T-cell (primary cell): ENCODE results near the gene TMC1. TPM values are rescaled to one million over a fixed set of nuclear protein-coding genes. Genes with fewer than 3 reads are reported as not detected.

Experiments
- ATAC-seq, 4 experiments: fragments of 200-7000 bp in 3 of 4; fragments of 150-1000 bp in 1 of 4; cut with Tn5 transposase; replicated peaks in 1 of 4; 1 replicate in 3 of 4; 2 replicates in 1 of 4; pipeline ENCODE4 v1.10.0; 2021; ENCODE audit warnings: moderate library complexity in 3 of 4, mild to moderate bottlenecking in 2 of 4, moderate number of reproducible peaks in 1 of 4
- CTCF ChIA-PET, 2 donors: fragments of 300-600 bp; sonication (Branson Sonifier 250); formaldehyde crosslinking; loops; one replicate each; lab custom pipeline; 2022; ENCODE audit warnings: antibody characterized with exemption in 2 of 2; lab: Charles Lee
- POLR2A ChIA-PET, 2 donors: fragments of 300-600 bp; sonication (Branson Sonifier 250); formaldehyde crosslinking; loops; one replicate each; lab custom pipeline; 2022; ENCODE audit warnings: antibody characterized with exemption in 2 of 2; lab: Charles Lee
- DNase-seq, 35 experiments: peaks; one replicate each; pipeline versions ENCODE4 v3.0.0 to v3.0.0-alpha.2; 2013 to 2023
- H3K27ac ChIP-seq: one replicate; pipeline ENCODE4 v1.5.1; 2013; ENCODE audit warnings: low read length
- H3K27me3 ChIP-seq, 2 experiments: replicated peaks in 1 of 2; 1 replicate in 1 of 2; 2 replicates in 1 of 2; pipeline versions ENCODE4 v1.6.1 to v1.7.0; 2013; ENCODE audit warnings: low read length in 1 of 2, mixed read lengths in 1 of 2; ENCODE audit not compliant: control insufficient read depth in 2 of 2, insufficient read depth in 2 of 2; ENCODE audit errors: extremely low read depth in 1 of 2
- H3K36me3 ChIP-seq, 2 donors: 1 replicate in 1 of 2; 2 replicates in 1 of 2; pipeline versions ENCODE4 v1.6.1 to v1.7.0; 2013; ENCODE audit warnings: low read length in 1 of 2; ENCODE audit not compliant: control insufficient read depth in 2 of 2, insufficient read depth in 1 of 2; ENCODE audit errors: extremely low read depth in 1 of 2
- H3K4me1 ChIP-seq, 2 experiments: 1 replicate in 1 of 2; 2 replicates in 1 of 2; pipeline versions ENCODE4 v1.6.1 to v1.7.0; 2013; ENCODE audit warnings: low read length in 2 of 2, mixed read lengths in 1 of 2; ENCODE audit not compliant: insufficient read depth in 2 of 2, control insufficient read depth in 1 of 2; ENCODE audit errors: extremely low read depth in 1 of 2
- H3K4me3 ChIP-seq, 2 donors: 1 replicate in 1 of 2; 2 replicates in 1 of 2; pipeline versions ENCODE4 v1.5.1 to v1.7.0; 2013; ENCODE audit warnings: mild to moderate bottlenecking in 2 of 2, low read length in 1 of 2, moderate library complexity in 1 of 2; ENCODE audit not compliant: control insufficient read depth in 1 of 2; ENCODE audit errors: extremely low read depth in 1 of 2
- H3K9me3 ChIP-seq: 2 replicates; pipeline ENCODE4 v1.7.0; 2013
- H3K27ac Mint-ChIP-seq, 2 donors: one replicate each; pipeline ENCODE4 v1.8.0; 2020 to 2021; ENCODE audit warnings: mild to moderate bottlenecking in 2 of 2, mixed read lengths in 2 of 2
- H3K27me3 Mint-ChIP-seq, 2 donors: one replicate each; pipeline ENCODE4 v1.8.0; 2021 to 2022; ENCODE audit warnings: mixed read lengths in 2 of 2
- H3K36me3 Mint-ChIP-seq: one replicate; pipeline ENCODE4 v1.8.0; 2021; ENCODE audit warnings: mixed read lengths
- H3K4me1 Mint-ChIP-seq, 3 donors: one replicate each; pipeline ENCODE4 v1.8.0; 2020 to 2022; ENCODE audit warnings: mixed read lengths in 3 of 3, mild to moderate bottlenecking in 1 of 3
- H3K4me3 Mint-ChIP-seq, 3 donors: one replicate each; pipeline ENCODE4 v1.8.0; 2020 to 2022; ENCODE audit warnings: mild to moderate bottlenecking in 3 of 3, mixed read lengths in 3 of 3, moderate library complexity in 3 of 3
- H3K9me3 Mint-ChIP-seq, 3 donors: one replicate each; pipeline ENCODE4 v1.8.0; 2020 to 2022; ENCODE audit warnings: mixed read lengths in 3 of 3
- WGBS: methylation state at CpG from one replicate; pipeline ENCODE4 v1.1.5; 2013; ENCODE audit warnings: missing lambda C conversion rate; ENCODE audit not compliant: insufficient coverage; 5-methylcytosine and 5-hydroxymethylcytosine counted together
- total RNA-seq, 35 experiments: library from RNA in 6 of 35; stranded (reverse) in 6 of 35; fragments of 120-200 nt in 1 of 35; gene quantifications; one replicate each; pipeline versions ENCODE4 v1.2.1 to v1.2.4 and lab custom pipeline; 2013 to 2026

The TMC1 gene
- total RNA-seq, 5 donors from 2014 or later (not counting 1 experiment from before 2014, with no cell fraction given), result not detected

DNA sequence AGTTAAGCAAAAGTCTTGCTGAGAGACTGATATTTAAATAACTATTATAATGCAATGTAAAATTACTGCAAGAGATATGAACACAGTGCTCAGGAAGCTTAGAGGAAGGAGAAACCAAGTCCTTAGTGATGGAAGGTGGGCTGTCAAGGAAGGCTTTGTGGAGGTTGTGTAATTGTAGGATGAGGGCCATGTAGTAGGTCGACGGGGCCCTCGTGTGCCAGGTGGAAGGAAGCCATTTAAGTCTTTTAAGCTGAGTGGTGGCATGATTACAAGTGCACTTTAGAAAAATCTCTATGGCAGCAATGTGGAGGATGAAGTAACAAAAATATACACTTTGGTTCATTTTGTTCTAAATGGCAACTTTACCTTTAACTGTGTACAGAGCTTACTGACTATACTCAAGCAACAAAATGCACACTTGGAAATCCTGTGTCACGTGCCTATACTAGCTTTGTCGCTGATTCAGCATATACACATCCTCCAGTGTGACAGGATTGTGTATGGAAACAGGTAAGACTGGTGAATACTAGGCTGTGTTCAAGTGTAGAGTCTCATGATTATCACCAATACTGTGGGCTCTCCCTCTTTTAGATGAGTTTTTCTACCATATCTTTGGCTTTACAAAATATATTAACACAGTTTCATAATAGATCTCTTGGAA is 78.6 kb downstream of the TMC1 start:
- H3K4me1 Mint-ChIP-seq, result peaks cover 2 to 6% (median 6%) of the 10 kb centered on the region in 3 donors
- Histone ChIP-seq H3K36me3 (no peaks in the 10 kb centered on the region), H3K4me3 (no peak overlapping the region), H3K4me1 (no peaks in the 10 kb centered on the region), H3K9me3 (no peaks in the 10 kb centered on the region), H3K27me3 (no peaks in the 10 kb centered on the region), H3K27ac (no peak overlapping the region)
- H3K4me3 Mint-ChIP-seq, result no peak overlapping the region
- no peak for DNase-seq
- WGBS, result 72% methylated on average over 3 of the region's 5 CpGs
- H3K9me3 Mint-ChIP-seq, result no peaks in the 10 kb centered on the region
- CTCF ChIA-PET, result interaction anchor here (0.7 to 1.0 kb wide), 3 partner anchors 14 to 778 kb away, joined by 3 to 5 read pairs (median 4); no protein-coding TSS in a partner anchor
- peaks cover 0 to 2% of the 10 kb centered on the region in 2 donors for H3K27me3 Mint-ChIP-seq
- no peaks in the 10 kb centered on the region for H3K36me3 Mint-ChIP-seq
- POLR2A ChIA-PET, result no interaction called here
- H3K27ac Mint-ChIP-seq, result no peak overlapping the region
- no peak for ATAC-seq

DNA sequence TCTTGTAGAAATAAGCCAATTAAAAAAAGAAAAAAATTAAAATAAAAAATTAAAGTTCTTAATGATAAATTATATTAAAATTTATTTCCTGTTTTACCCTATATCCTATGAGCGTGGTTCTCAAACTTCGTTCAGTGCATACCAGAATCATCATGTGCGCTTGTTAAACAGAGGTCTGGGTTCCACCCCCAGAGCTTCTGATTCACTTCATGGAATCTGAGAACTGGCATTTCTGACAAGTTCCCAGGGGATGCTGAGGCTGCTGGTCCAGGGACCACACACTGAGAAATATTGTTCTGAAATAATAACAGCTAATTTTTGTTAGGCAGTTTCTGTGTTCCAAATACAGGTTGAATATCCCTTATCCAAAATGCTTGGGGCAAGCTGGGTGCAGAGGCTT is 79.3 kb downstream of the TMC1 start:
- Mint-ChIP-seq H3K9me3 (no peaks in the 10 kb centered on the region), H3K4me3 (no peak overlapping the region), H3K27me3 (peaks cover 0 to 1% of the 10 kb centered on the region in 2 donors), H3K36me3 (no peaks in the 10 kb centered on the region), H3K4me1 (peaks cover 2 to 6% (median 6%) of the 10 kb centered on the region in 3 donors), H3K27ac (no peak overlapping the region)
- ATAC-seq, result no peak
- no peak for DNase-seq
- POLR2A ChIA-PET, result no interaction called here
- Histone ChIP-seq H3K4me1 (no peaks in the 10 kb centered on the region), H3K27me3 (no peaks in the 10 kb centered on the region), H3K36me3 (no peaks in the 10 kb centered on the region), H3K9me3 (no peaks in the 10 kb centered on the region), H3K27ac (no peak overlapping the region), H3K4me3 (no peak overlapping the region)
- WGBS, result 93% methylated on average over 3 of the region's 3 CpGs
- CTCF ChIA-PET, result interaction anchor here (0.7 to 1.0 kb wide), 3 partner anchors 15 to 778 kb away, joined by 3 to 5 read pairs (median 4); no protein-coding TSS in a partner anchor

DNA sequence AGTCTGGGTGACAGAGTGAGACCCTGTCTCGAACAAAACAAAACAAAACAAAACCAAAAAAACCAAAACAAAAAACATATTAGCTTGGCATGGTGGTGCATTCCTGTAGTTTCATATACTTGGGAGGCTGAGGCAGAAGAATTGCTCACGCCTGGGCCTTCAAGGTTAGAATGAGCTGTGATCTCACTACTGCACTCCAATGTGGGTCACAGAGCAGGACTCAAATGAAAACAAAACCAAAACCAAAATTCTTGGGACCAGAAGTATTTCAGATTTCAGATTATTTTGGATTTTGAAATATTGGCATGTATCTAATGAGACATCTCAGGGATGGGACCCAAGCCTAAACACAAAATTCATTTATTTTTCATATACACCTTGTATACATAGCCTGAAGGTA is 80.2 kb downstream of the TMC1 start:
- ATAC-seq (no peak), DNase-seq (no peak)
- no peak overlapping the region for H3K4me3 ChIP-seq
- H3K27ac ChIP-seq, result no peak overlapping the region
- no CpG with 5 or more reads among the region's 2 CpGs for WGBS
- no peaks in the 10 kb centered on the region for H3K4me1 ChIP-seq
- CTCF ChIA-PET, result interaction anchor here in 1 of 2 donors (0.6 to 0.8 kb wide), 2 partner anchors 78 to 321 kb away, joined by 3 to 5 read pairs; no protein-coding TSS in a partner anchor
- no peaks in the 10 kb centered on the region for H3K9me3 ChIP-seq
- no peaks in the 10 kb centered on the region for H3K36me3 ChIP-seq
- no peaks in the 10 kb centered on the region for H3K9me3 Mint-ChIP-seq
- H3K27me3 Mint-ChIP-seq, result peaks cover 0 to 1% of the 10 kb centered on the region in 2 donors
- peaks cover 2 to 4% (median 4%) of the 10 kb centered on the region in 3 donors for H3K4me1 Mint-ChIP-seq
- no peaks in the 10 kb centered on the region for H3K36me3 Mint-ChIP-seq
- H3K27ac Mint-ChIP-seq, result no peak overlapping the region
- H3K4me3 Mint-ChIP-seq, result no peak overlapping the region
- H3K27me3 ChIP-seq, result no peaks in the 10 kb centered on the region
- POLR2A ChIA-PET, result interaction anchor here in 1 of 2 donors (0.5 kb wide), 1 partner anchor 545 kb away, joined by 4 read pairs; no protein-coding TSS in a partner anchor

DNA sequence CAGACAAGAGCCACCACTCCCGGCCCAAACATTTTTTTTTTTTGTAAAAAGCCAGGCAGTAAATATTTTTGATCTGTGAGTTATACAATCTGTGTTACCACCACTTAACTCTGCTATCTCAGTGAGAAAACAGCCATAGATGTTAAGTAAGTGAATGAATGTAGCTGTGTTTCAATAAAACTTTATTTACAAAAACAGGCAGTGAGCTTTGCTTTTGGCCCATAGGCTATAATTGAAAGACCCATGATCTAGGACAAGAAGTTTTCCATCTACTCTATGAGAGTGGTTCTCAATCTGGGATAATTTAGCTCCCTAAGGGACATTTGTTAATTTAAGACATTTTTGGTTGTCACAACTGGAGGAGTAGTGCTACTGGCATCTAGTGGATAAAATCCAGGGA is 91.0 kb downstream of the TMC1 start:
- no peak overlapping the region for H3K4me3 ChIP-seq
- ChIA-PET CTCF (interaction anchor here in 1 of 2 donors (0.7 kb wide), 1 partner anchor 153 kb away, joined by 6 read pairs; no protein-coding TSS in a partner anchor), POLR2A (interaction anchor here in 1 of 2 donors (0.7 kb wide), 1 partner anchor 855 kb away, joined by 3 read pairs; no protein-coding TSS in a partner anchor)
- H3K4me1 Mint-ChIP-seq, result no peaks in the 10 kb centered on the region
- no peak for DNase-seq
- no CpG with 5 or more reads among the region's 1 CpG for WGBS
- H3K36me3 ChIP-seq, result no peaks in the 10 kb centered on the region
- no peak for ATAC-seq
- H3K9me3 Mint-ChIP-seq, result no peaks in the 10 kb centered on the region
- no peaks in the 10 kb centered on the region for H3K9me3 ChIP-seq
- no peaks in the 10 kb centered on the region for H3K27me3 Mint-ChIP-seq
- H3K27ac ChIP-seq, result no peak overlapping the region
- H3K4me1 ChIP-seq, result no peaks in the 10 kb centered on the region
- H3K4me3 Mint-ChIP-seq, result no peak overlapping the region
- H3K36me3 Mint-ChIP-seq, result no peaks in the 10 kb centered on the region
- H3K27me3 ChIP-seq, result no peaks in the 10 kb centered on the region
- H3K27ac Mint-ChIP-seq, result no peak overlapping the region

DNA sequence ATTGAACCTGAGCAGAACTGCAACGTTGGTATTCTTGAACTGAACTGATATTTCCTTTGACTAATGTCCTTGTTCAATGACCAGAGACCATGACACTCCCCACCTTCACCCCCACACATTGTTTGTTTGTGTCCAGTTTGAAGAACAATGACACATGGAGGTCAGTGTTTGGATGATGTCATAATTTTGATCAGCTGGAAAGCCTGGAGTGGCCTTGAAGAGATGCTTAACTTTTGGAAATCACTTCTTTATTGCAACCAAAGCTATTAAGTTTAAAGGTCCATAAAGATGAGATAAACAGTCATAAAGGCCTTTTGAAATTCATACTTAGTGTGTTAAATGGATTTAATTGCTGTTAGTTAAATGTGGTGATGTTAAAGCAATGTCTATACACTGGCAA is 92.7 kb downstream of the TMC1 start:
- no peaks in the 10 kb centered on the region for H3K9me3 ChIP-seq
- Mint-ChIP-seq H3K4me1 (no peaks in the 10 kb centered on the region), H3K36me3 (no peaks in the 10 kb centered on the region), H3K27me3 (peaks cover 0 to 3% of the 10 kb centered on the region in 2 donors), H3K27ac (no peak overlapping the region), H3K9me3 (no peaks in the 10 kb centered on the region), H3K4me3 (no peak overlapping the region)
- no peak overlapping the region for H3K27ac ChIP-seq
- H3K36me3 ChIP-seq, result no peaks in the 10 kb centered on the region
- POLR2A ChIA-PET, result no interaction called here
- DNase-seq (no peak), ATAC-seq (no peak)
- no peaks in the 10 kb centered on the region for H3K4me1 ChIP-seq
- H3K4me3 ChIP-seq, result no peak overlapping the region
- CTCF ChIA-PET, result no interaction called here
- no peaks in the 10 kb centered on the region for H3K27me3 ChIP-seq
- WGBS, result no CpG with 5 or more reads among the region's 1 CpG

DNA sequence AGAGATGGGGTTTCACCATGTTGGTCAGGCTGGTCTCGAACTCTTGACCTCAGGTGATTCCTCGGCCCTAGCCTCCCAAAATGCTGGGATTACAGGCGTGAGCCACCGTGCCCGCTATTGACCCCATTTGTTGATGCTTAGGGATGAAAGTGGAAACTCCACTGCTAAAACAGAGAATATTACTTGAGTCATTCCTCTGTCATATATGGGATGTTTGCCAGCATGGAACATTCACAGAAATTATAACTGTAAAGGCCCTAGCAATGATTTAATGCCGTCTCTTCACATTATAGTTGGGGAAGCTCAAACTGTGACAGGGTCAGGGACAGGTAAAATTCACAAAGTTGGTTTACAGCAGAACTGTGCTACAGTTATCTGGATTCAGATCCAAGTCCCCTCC is 94.5 kb downstream of the TMC1 start:
- ChIA-PET POLR2A (no interaction called here), CTCF (interaction anchor here in 1 of 2 donors (0.7 kb wide), 1 partner anchor 635 kb away, joined by 3 read pairs; no protein-coding TSS in a partner anchor)
- Mint-ChIP-seq H3K4me3 (no peak overlapping the region), H3K4me1 (no peaks in the 10 kb centered on the region), H3K27ac (no peak overlapping the region), H3K9me3 (no peaks in the 10 kb centered on the region), H3K36me3 (no peaks in the 10 kb centered on the region), H3K27me3 (peaks cover 0 to 3% of the 10 kb centered on the region in 2 donors)
- DNase-seq (no peak), ATAC-seq (no peak)
- Histone ChIP-seq H3K4me3 (no peak overlapping the region), H3K9me3 (no peaks in the 10 kb centered on the region), H3K36me3 (no peaks in the 10 kb centered on the region), H3K27ac (no peak overlapping the region), H3K4me1 (no peaks in the 10 kb centered on the region), H3K27me3 (no peaks in the 10 kb centered on the region)
- WGBS, result 58% methylated on average over 2 of the region's 6 CpGs
